Natural killer cell (primary cell): Measurements from ENCODE around the gene POMZP3. TPM values are rescaled to one million over a fixed set of nuclear protein-coding genes. Genes with fewer than 3 reads are reported as not detected.
"Not testable (repeated sequence)": the region's sequence is repeated elsewhere in the genome, so short reads cannot be mapped to it uniquely, and the experiment has no call there.

Experiments
- ATAC-seq, 3 donors: fragments of 150-1000 bp in 2 of 3; fragments of 200-7000 bp in 1 of 3; cut with Tn5 transposase; 1 replicate in 1 of 3; 2 replicates in 2 of 3; pipeline ENCODE4 v1.10.0; 2021; ENCODE audit warnings: mild to moderate bottlenecking in 2 of 3, moderate library complexity in 2 of 3
- DNase-seq, 2 donors: peaks; one replicate each; pipeline versions ENCODE4 v3.0.0 to v3.0.0-alpha.2; 2013 to 2021; ENCODE audit warnings: mixed read lengths in 1 of 2
- H3K27ac ChIP-seq: one replicate; pipeline ENCODE4 v1.5.1; 2013; ENCODE audit warnings: mild to moderate bottlenecking, low read length
- H3K27me3 ChIP-seq: one replicate; pipeline ENCODE4 v1.6.1; 2013; ENCODE audit warnings: low read length; ENCODE audit not compliant: control insufficient read depth, insufficient read depth
- H3K36me3 ChIP-seq: one replicate; pipeline ENCODE4 v1.6.1; 2013; ENCODE audit warnings: low read length; ENCODE audit not compliant: control insufficient read depth, insufficient read depth
- H3K4me1 ChIP-seq: one replicate; pipeline ENCODE4 v1.6.1; 2013; ENCODE audit warnings: low read length; ENCODE audit not compliant: control insufficient read depth, insufficient read depth
- H3K4me3 ChIP-seq: one replicate; pipeline ENCODE4 v1.5.1; 2013; ENCODE audit warnings: low read length
- H3K9me3 ChIP-seq: one replicate; pipeline ENCODE4 v1.6.1; 2013; ENCODE audit warnings: low read length; ENCODE audit not compliant: control insufficient read depth, insufficient read depth
- H3K27ac Mint-ChIP-seq, 2 donors: one replicate each; pipeline ENCODE4 v1.8.0; 2022; ENCODE audit warnings: mild to moderate bottlenecking in 2 of 2, mixed read lengths in 2 of 2, moderate library complexity in 1 of 2
- H3K27me3 Mint-ChIP-seq, 2 donors: one replicate each; pipeline ENCODE4 v1.8.0; 2022; ENCODE audit warnings: low read depth in 2 of 2, mixed read lengths in 2 of 2
- H3K36me3 Mint-ChIP-seq: one replicate; pipeline ENCODE4 v1.8.0; 2022; ENCODE audit warnings: mixed read lengths
- H3K4me1 Mint-ChIP-seq, 2 donors: one replicate each; pipeline ENCODE4 v1.8.0; 2022; ENCODE audit warnings: mixed read lengths in 2 of 2
- H3K4me3 Mint-ChIP-seq: one replicate; pipeline ENCODE4 v1.8.0; 2022; ENCODE audit warnings: mild to moderate bottlenecking, moderate library complexity, mixed read lengths
- H3K9me3 Mint-ChIP-seq, 2 donors: one replicate each; pipeline ENCODE4 v1.8.0; 2022; ENCODE audit warnings: mixed read lengths in 2 of 2
- WGBS: methylation state at CpG from one replicate; pipeline ENCODE4 v1.1.7; 2013; ENCODE audit warnings: missing lambda C conversion rate; ENCODE audit not compliant: insufficient coverage; 5-methylcytosine and 5-hydroxymethylcytosine counted together
- intact Hi-C: fragments of 100-400 bp; cut with micrococcal nuclease; formaldehyde crosslinking; loops from one replicate; pipeline ENCODE4 v1.14.2; 2022
- total RNA-seq, 4 donors: library from RNA; stranded (reverse); fragments of 120-200 nt in 1 of 4; gene quantifications; one replicate each; pipeline versions ENCODE4 v1.2.3 to v1.2.4, GENCODE V29; 2013 to 2022
- TF ChIP-seq, protein P1 (sequence below): fragments of 200-600 bp; IDR thresholded peaks from one replicate; pipeline ENCODE4 v1.8.0; 2022; ENCODE audit warnings: antibody characterized with exemption

POMZP3 gene
- total RNA-seq, 3 donors from 2014 or later (not counting 1 experiment from before 2014, with no cell fraction given): 17.1 to 21.9 (median 18.3) TPM

DNA sequence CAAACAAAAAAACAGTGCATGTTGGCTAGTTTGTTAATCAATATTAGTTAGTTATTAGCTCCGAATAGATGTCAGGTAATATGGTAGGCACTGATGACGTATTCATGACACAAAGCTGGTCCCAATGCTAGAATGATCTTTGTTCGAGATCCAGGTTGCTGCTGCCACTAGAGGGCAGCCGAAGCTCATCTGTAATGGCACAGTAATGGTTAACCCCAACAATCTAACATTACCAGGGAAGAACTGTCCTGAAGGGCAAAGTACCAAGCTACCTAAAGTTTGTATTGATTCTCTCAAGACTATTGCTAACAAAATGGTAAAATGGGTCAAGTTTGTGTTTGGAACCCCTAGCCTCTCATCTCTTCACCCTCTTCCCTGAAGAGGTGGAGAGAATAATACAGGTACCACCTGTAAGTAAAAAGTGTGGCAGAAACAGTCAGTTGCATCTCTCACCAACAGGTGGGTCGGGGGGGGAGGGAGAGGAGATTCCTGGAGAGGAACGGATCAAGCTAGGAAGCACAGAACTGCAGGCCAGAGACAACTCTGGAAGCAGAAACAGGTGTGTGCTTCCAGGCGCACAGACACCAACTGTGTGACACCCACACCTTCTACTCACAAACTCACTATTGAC, 10.1 kb upstream of the POMZP3 start:
- H3K4me1 ChIP-seq, H3K36me3 Mint-ChIP-seq, intact Hi-C loops, H3K9me3 Mint-ChIP-seq, H3K4me3 ChIP-seq, H3K4me3 Mint-ChIP-seq, H3K27me3 ChIP-seq, H3K9me3 ChIP-seq, H3K36me3 ChIP-seq, H3K4me1 Mint-ChIP-seq, H3K27ac Mint-ChIP-seq, H3K27me3 Mint-ChIP-seq, H3K27ac ChIP-seq: not testable (repeated sequence)
- peak; percentile 64 to 81 (median 75) for ATAC-seq
- TF ChIP-seq, protein P1, sequence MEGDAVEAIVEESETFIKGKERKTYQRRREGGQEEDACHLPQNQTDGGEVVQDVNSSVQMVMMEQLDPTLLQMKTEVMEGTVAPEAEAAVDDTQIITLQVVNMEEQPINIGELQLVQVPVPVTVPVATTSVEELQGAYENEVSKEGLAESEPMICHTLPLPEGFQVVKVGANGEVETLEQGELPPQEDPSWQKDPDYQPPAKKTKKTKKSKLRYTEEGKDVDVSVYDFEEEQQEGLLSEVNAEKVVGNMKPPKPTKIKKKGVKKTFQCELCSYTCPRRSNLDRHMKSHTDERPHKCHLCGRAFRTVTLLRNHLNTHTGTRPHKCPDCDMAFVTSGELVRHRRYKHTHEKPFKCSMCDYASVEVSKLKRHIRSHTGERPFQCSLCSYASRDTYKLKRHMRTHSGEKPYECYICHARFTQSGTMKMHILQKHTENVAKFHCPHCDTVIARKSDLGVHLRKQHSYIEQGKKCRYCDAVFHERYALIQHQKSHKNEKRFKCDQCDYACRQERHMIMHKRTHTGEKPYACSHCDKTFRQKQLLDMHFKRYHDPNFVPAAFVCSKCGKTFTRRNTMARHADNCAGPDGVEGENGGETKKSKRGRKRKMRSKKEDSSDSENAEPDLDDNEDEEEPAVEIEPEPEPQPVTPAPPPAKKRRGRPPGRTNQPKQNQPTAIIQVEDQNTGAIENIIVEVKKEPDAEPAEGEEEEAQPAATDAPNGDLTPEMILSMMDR: peak; percentile 30
- DNase-seq: peak in 1 of 2 donors; percentile 13
- WGBS: 33% methylated on average over 1 of the region's 7 CpGs

- peak; percentile 46 to 67 (median 52) for ATAC-seq
- peak overlapping the region; percentile 78 to 84 for H3K27ac Mint-ChIP-seq
- Histone ChIP-seq H3K4me3 (peak overlapping the region; percentile 33), H3K27ac (peak overlapping the region; percentile 57)
- under 1% methylated on average over 12 of the region's 34 CpGs for WGBS
- H3K9me3 ChIP-seq, H3K4me1 ChIP-seq, H3K27me3 ChIP-seq, intact Hi-C loops, H3K4me1 Mint-ChIP-seq, H3K36me3 ChIP-seq, H3K9me3 Mint-ChIP-seq, H3K36me3 Mint-ChIP-seq, H3K27me3 Mint-ChIP-seq: not testable (repeated sequence)
- DNase-seq: peak; percentile 19 to 36
- H3K4me3 Mint-ChIP-seq: peak overlapping the region; percentile 86
Measured at GRCh38 chr7:76626581-76626980, 498 bp downstream of the POMZP3 start.

DNA sequence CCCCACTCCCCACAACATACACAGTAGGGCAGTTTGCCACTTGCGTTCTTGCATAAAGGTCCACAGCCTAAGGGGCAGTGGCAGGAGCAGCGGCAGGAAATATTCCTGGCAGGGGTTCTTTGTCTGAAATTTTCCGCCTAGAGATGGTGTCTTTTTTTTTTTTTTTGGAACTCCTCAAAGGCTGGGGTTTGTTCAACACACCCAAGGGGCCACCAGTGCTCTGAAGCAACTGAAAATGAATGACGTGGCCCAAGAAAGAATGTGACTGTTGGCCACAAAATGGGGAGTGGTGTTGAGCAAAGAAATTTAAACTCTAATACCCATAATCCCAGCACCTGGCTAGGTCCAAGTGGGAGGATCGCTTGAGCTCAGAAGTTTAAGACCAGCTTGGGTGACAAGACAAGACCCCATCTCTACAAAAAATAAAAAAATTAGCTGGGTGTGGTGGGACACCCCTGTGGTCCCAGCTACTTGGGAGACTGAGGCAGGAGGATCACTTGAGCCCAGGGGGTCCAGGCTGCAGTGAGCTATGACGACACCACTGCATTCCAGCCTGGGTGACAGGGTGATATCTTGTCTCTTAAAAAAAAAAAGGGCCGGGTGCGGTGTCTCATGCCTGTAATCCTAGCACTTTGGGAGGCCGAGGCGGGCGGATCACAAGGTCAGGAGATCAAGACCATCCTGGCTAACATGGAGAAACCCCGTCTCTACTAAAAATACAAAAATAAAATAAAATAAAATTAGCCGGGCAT, 7.5 kb downstream of the POMZP3 start:
- H3K36me3 Mint-ChIP-seq, intact Hi-C loops, H3K27me3 Mint-ChIP-seq, H3K4me3 ChIP-seq, DNase-seq, H3K27me3 ChIP-seq, H3K36me3 ChIP-seq, ATAC-seq, H3K27ac ChIP-seq, H3K9me3 Mint-ChIP-seq, H3K4me1 Mint-ChIP-seq, H3K4me3 Mint-ChIP-seq, H3K4me1 ChIP-seq, H3K9me3 ChIP-seq, H3K27ac Mint-ChIP-seq: not testable (repeated sequence)
- WGBS: 20% methylated on average over 1 of the region's 13 CpGs

- H3K36me3 ChIP-seq, H3K27ac ChIP-seq, H3K4me3 ChIP-seq, H3K36me3 Mint-ChIP-seq, ATAC-seq, H3K27ac Mint-ChIP-seq, H3K27me3 ChIP-seq, intact Hi-C loops, H3K9me3 ChIP-seq, H3K4me3 Mint-ChIP-seq, H3K27me3 Mint-ChIP-seq, H3K9me3 Mint-ChIP-seq, H3K4me1 ChIP-seq, H3K4me1 Mint-ChIP-seq: not testable (repeated sequence)
- peak in 1 of 2 donors; percentile 38 for DNase-seq
- no CpG with 5 or more reads among the region's 3 CpGs for WGBS
Measured at GRCh38 chr7:76613783-76614182, 13.3 kb downstream of the POMZP3 start.

DNA sequence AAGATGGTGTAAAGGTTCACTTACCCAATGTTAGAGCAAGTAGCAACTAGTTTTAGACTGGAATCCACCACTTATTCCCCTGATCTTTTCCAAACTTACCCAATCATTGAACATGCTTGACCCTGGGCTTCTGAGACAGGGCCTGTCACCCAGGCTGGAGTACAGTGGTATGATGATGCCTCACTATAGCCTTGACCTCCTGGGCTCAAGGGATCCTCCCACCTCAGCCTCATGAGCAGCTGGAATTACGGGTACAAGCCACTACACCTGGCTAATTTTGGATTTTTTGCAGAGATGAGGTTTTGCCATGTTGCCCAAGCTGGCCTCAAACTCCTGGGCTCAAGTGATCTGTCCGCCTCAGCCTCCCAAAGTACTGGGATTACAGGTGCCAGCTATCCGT, 14.8 kb downstream of the POMZP3 start:
- H3K27ac Mint-ChIP-seq, H3K27ac ChIP-seq, H3K27me3 ChIP-seq, H3K36me3 Mint-ChIP-seq, H3K9me3 Mint-ChIP-seq, H3K4me3 Mint-ChIP-seq, DNase-seq, H3K36me3 ChIP-seq, intact Hi-C loops, H3K4me1 Mint-ChIP-seq, ATAC-seq, H3K27me3 Mint-ChIP-seq, H3K9me3 ChIP-seq, H3K4me3 ChIP-seq: not testable (repeated sequence)
- H3K4me1 ChIP-seq: peaks cover 15% of the 10 kb centered on the region
- WGBS: no CpG with 5 or more reads among the region's 3 CpGs

DNA sequence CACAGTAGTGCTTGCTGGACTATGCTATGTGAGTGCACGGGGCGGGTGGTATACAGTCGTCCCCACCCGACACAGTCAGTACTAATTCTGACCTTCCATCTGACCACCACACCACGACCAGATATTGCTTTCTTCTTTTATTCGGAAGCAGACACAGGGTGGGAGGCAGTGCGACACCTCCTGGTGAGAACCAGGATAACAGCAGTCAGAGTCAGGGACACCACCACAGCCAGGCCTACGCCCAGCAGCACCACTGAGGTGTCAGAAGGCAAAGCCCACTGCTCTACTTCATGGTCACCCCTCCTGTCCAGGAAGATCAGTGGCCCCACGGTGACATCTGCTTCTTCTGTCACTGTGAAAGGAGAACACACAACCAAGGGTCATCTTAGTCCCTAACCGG, 17.2 kb downstream of the POMZP3 start:
- H3K27me3 ChIP-seq, H3K36me3 Mint-ChIP-seq, H3K36me3 ChIP-seq, H3K27ac Mint-ChIP-seq, DNase-seq, H3K4me3 ChIP-seq, H3K9me3 ChIP-seq, H3K9me3 Mint-ChIP-seq, H3K4me1 Mint-ChIP-seq, H3K27ac ChIP-seq, H3K4me3 Mint-ChIP-seq, intact Hi-C loops, H3K27me3 Mint-ChIP-seq: not testable (repeated sequence)
- H3K4me1 ChIP-seq: peaks cover 20% of the 10 kb centered on the region
- WGBS: no CpG with 5 or more reads among the region's 10 CpGs
- peak; percentile 71 to 78 (median 75) for ATAC-seq

- H3K4me1 Mint-ChIP-seq, H3K27ac ChIP-seq, H3K27me3 ChIP-seq, H3K4me3 ChIP-seq, intact Hi-C loops, H3K36me3 Mint-ChIP-seq, H3K9me3 ChIP-seq, H3K27me3 Mint-ChIP-seq, H3K4me3 Mint-ChIP-seq, DNase-seq, H3K27ac Mint-ChIP-seq, H3K9me3 Mint-ChIP-seq, ATAC-seq, H3K36me3 ChIP-seq: not testable (repeated sequence)
- H3K4me1 ChIP-seq: peaks cover 20% of the 10 kb centered on the region
- WGBS: 87% methylated on average over 6 of the region's 7 CpGs
Measured at GRCh38 chr7:76608469-76608868, 18.6 kb downstream of the POMZP3 start.
